ENCODE results near the gene AQP2.

The AQP2 gene

GRCh38 chr12:50006754-50007442 is 56.4 kb downstream of the AQP2 start:
- Histone ChIP-seq H3K27ac (ENCODE audit: low read depth, low read length) (peak overlapping the region; percentile 31), H3K4me3 (ENCODE audit: low read length) (peak overlapping the region; percentile 18), H3K27me3 (ENCODE audit: control insufficient read depth, low read length) (no peaks in the 10 kb centered on the region), H3K79me2 (ENCODE audit: control insufficient read depth, low read length) (peaks cover 59% of the 10 kb centered on the region), H3K4me1 (ENCODE audit: control insufficient read depth, low read length) (peaks cover 42% of the 10 kb centered on the region), H3K36me3 (ENCODE audit: control insufficient read depth, low read length) (peaks cover 83% of the 10 kb centered on the region), H3F3A (ENCODE audit: control insufficient read depth, insufficient read depth) (peaks cover 13% of the 10 kb centered on the region; the same call in 1 of the 2 replicates), H3K4me2 (ENCODE audit: low read length) (peak overlapping the region; percentile 42), H4K20me1 (ENCODE audit: control insufficient read depth, insufficient read depth, low read depth, low read length) (peaks cover 13% of the 10 kb centered on the region; the same call in 1 of the 2 replicates), H3K9me2 (replicated peaks; ENCODE audit: control insufficient read depth, low read length) (no peaks in the 10 kb centered on the region), H3K9me3 (ENCODE audit: control insufficient read depth, insufficient read depth, low read length) (no peaks in the 10 kb centered on the region)
- no peak for TF ChIP-seq EZH2phosphoT487 (IDR thresholded peaks at IDR 0.05; ENCODE audit: borderline replicate concordance, low read length)
- TF ChIP-seq, protein P1, sequence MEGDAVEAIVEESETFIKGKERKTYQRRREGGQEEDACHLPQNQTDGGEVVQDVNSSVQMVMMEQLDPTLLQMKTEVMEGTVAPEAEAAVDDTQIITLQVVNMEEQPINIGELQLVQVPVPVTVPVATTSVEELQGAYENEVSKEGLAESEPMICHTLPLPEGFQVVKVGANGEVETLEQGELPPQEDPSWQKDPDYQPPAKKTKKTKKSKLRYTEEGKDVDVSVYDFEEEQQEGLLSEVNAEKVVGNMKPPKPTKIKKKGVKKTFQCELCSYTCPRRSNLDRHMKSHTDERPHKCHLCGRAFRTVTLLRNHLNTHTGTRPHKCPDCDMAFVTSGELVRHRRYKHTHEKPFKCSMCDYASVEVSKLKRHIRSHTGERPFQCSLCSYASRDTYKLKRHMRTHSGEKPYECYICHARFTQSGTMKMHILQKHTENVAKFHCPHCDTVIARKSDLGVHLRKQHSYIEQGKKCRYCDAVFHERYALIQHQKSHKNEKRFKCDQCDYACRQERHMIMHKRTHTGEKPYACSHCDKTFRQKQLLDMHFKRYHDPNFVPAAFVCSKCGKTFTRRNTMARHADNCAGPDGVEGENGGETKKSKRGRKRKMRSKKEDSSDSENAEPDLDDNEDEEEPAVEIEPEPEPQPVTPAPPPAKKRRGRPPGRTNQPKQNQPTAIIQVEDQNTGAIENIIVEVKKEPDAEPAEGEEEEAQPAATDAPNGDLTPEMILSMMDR (IDR thresholded peaks at IDR 0.05; ENCODE audit: low read depth, low read length, poor library complexity, severe bottlenecking), result no peak
